ENCODE data around the gene UVRAG. TPM values are rescaled to one million over a fixed set of nuclear protein-coding genes. Genes with fewer than 3 reads are reported as not detected.

Gene UVRAG
- total and polyA plus RNA-seq, 2 of the 13 experiments (the other 11 are each of a cell fraction or from before 2014, with no cell fraction given): 9.7 to 17.3 TPM

- TF ChIP-seq, protein P1, sequence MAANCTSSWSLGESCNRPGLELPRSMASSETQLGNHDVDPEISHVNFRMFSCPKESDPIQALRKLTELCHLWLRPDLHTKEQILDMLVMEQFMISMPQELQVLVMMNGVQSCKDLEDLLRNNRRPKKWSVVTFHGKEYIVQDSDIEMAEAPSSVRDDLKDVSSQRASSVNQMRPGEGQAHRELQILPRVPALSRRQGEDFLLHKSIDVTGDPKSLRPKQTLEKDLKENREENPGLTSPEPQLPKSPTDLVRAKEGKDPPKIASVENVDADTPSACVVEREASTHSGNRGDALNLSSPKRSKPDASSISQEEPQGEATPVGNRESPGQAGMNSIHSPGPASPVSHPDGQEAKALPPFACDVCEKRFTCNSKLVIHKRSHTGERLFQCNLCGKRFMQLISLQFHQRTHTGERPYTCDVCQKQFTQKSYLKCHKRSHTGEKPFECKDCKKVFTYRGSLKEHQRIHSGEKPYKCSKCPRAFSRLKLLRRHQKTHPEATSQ (CRISPR knock-in tag; IDR thresholded peaks at IDR 0.05; ENCODE audit: borderline replicate concordance): no peak
- TF ChIP-seq RBM22 (optimal IDR thresholded peaks at IDR 0.05; ENCODE audit: low read length) (no peak), RFX1 (IDR thresholded peaks at IDR 0.05) (no peak), ZUFSP (CRISPR knock-in tag; IDR thresholded peaks at IDR 0.05; ENCODE audit: borderline replicate concordance) (no peak), SNAI1 (CRISPR knock-in tag; IDR thresholded peaks at IDR 0.05; ENCODE audit: borderline replicate concordance) (no peak), ZNF841 (CRISPR knock-in tag; IDR thresholded peaks at IDR 0.05; ENCODE audit: borderline replicate concordance) (no peak), ZNF577 (CRISPR knock-in tag; IDR thresholded peaks at IDR 0.05; ENCODE audit: borderline replicate concordance, low read depth) (no peak), HMGA1 (CRISPR knock-in tag; conservative IDR thresholded peaks at IDR 0.05) (no peak), NR2C2 (CRISPR knock-in tag; IDR thresholded peaks at IDR 0.05; ENCODE audit: borderline replicate concordance) (no peak), ZNF350 (CRISPR knock-in tag; IDR thresholded peaks at IDR 0.05; ENCODE audit: borderline replicate concordance, low read depth) (no peak), IRF2 (CRISPR knock-in tag; IDR thresholded peaks at IDR 0.05) (no peak), SATB2 (CRISPR knock-in tag; IDR thresholded peaks at IDR 0.05) (no peak), ZMAT3 (CRISPR knock-in tag; conservative IDR thresholded peaks at IDR 0.05) (no peak), ZNF136 (CRISPR knock-in tag; IDR thresholded peaks at IDR 0.05; ENCODE audit: low read depth) (no peak), HDAC1 (CRISPR knock-in tag; IDR thresholded peaks at IDR 0.05) (no peak), ZNF768 (CRISPR knock-in tag; IDR thresholded peaks at IDR 0.05) (no peak; the same call in 1 of the 2 replicates), SRSF4 (IDR thresholded peaks at IDR 0.05; ENCODE audit: low read depth, low read length, poor library complexity, severe bottlenecking) (no peak), CHD2 (IDR thresholded peaks at IDR 0.05; ENCODE audit: low read depth, low read length) (0 out of 2 replicates have a peak, but pooled peaks have one; percentile 55), ZNF839 (CRISPR knock-in tag; IDR thresholded peaks at IDR 0.05; ENCODE audit: borderline replicate concordance) (no peak), MIXL1 (CRISPR knock-in tag; IDR thresholded peaks at IDR 0.05) (no peak), HNRNPUL1 (IDR thresholded peaks at IDR 0.05; ENCODE audit: low read depth, low read length) (no peak), ERF (CRISPR knock-in tag; IDR thresholded peaks at IDR 0.05) (0 out of 2 replicates have a peak, but pooled peaks have one; percentile 9), POLR2AphosphoS5 (IDR thresholded peaks at IDR 0.05; ENCODE audit: low read depth, low read length) (no peak), ZNF232 (CRISPR knock-in tag; IDR thresholded peaks at IDR 0.05; ENCODE audit: borderline replicate concordance) (0 out of 2 replicates have a peak, but pooled peaks have one; percentile 43), SNRNP70 (IDR thresholded peaks at IDR 0.05; ENCODE audit: low read depth, low read length) (no peak), ZNF282 (IDR thresholded peaks at IDR 0.05; ENCODE audit: partially characterized antibody) (no peak)
- TF ChIP-seq, protein P2, sequence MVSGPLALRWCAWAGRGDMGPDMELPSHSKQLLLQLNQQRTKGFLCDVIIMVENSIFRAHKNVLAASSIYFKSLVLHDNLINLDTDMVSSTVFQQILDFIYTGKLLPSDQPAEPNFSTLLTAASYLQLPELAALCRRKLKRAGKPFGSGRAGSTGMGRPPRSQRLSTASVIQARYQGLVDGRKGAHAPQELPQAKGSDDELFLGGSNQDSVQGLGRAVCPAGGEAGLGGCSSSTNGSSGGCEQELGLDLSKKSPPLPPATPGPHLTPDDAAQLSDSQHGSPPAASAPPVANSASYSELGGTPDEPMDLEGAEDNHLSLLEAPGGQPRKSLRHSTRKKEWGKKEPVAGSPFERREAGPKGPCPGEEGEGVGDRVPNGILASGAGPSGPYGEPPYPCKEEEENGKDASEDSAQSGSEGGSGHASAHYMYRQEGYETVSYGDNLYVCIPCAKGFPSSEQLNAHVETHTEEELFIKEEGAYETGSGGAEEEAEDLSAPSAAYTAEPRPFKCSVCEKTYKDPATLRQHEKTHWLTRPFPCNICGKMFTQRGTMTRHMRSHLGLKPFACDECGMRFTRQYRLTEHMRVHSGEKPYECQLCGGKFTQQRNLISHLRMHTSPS (CRISPR knock-in tag; IDR thresholded peaks at IDR 0.05; ENCODE audit: low read depth): no peak
These were observed 547 bp downstream of the UVRAG start (continued) for GRCh38 chr11:75815345-75816168.

Measured in HepG2 (cell line).